HG03460 (cell line): Measurements from ENCODE around the gene MC4R.

Experiments
- ATAC-seq: cut with Tn5 transposase; IDR thresholded peaks from one replicate; pipeline ENCODE4 v1.9.1; 2021; ENCODE audit not compliant: unreplicated experiment

The MC4R gene

GRCh38 chr18:60329131-60329530 lies 43.4 kb downstream of the MC4R start:
- no peak for ATAC-seq

- ATAC-seq = no peak
Observed at GRCh38 chr18:60327880-60328279, 44.7 kb downstream of the MC4R start.

GRCh38 chr18:60322591-60322990 lies 50.0 kb downstream of the MC4R start:
- ATAC-seq = no peak
